Measurements from ENCODE around the gene GARRE1.

DNA sequence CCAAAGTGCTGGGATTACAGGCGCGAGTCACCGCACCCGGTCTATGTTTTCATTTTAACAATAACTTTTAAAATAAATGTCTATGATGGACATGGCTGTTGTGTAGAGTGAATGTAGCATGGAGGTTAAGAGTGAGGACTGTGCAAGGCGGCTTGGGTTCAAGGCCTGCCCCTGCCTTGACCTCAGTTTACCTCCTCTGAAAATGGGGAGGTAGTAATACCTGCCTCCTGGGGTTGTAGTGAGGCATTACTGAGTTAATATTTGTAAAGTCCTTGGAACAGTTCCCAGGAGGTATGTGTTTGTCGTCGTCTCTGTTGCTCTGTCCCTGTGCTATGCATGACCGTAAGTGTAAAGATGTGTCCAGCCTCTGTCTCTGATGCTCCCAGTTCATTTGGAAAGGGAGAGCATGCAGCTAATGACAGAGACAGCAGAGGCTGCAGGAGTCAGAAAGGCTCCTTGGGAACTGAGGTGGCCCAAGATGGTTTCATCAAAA lies 9.4 kb downstream of the GARRE1 start:
- TF ChIP-seq, protein P1, sequence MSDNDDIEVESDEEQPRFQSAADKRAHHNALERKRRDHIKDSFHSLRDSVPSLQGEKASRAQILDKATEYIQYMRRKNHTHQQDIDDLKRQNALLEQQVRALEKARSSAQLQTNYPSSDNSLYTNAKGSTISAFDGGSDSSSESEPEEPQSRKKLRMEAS (IDR thresholded peaks at IDR 0.05), result no peak
- TF ChIP-seq EP300 (IDR thresholded peaks at IDR 0.05) (no peak), CHD2 (IDR thresholded peaks at IDR 0.05; ENCODE audit: low read length, partially characterized antibody) (no peak)
- TF ChIP-seq, protein P2, sequence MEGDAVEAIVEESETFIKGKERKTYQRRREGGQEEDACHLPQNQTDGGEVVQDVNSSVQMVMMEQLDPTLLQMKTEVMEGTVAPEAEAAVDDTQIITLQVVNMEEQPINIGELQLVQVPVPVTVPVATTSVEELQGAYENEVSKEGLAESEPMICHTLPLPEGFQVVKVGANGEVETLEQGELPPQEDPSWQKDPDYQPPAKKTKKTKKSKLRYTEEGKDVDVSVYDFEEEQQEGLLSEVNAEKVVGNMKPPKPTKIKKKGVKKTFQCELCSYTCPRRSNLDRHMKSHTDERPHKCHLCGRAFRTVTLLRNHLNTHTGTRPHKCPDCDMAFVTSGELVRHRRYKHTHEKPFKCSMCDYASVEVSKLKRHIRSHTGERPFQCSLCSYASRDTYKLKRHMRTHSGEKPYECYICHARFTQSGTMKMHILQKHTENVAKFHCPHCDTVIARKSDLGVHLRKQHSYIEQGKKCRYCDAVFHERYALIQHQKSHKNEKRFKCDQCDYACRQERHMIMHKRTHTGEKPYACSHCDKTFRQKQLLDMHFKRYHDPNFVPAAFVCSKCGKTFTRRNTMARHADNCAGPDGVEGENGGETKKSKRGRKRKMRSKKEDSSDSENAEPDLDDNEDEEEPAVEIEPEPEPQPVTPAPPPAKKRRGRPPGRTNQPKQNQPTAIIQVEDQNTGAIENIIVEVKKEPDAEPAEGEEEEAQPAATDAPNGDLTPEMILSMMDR (IDR thresholded peaks at IDR 0.05), result no peak

Measured in A549 (cell line).